NCI-H2196 treated with DMSO at 0.1 percent for 48 hours (cell line): ENCODE data around the gene OR5K3.
"Not testable (repeated sequence)": the region's sequence is repeated elsewhere in the genome, so short reads cannot be mapped to it uniquely, and the experiment has no call there.

Experiments
- DNase-seq: peaks from one replicate; lab custom pipeline; 2025; ENCODE audit not compliant: unreplicated experiment; lab: John Stamatoyannopoulos, UW

OR5K3 gene, protein sequence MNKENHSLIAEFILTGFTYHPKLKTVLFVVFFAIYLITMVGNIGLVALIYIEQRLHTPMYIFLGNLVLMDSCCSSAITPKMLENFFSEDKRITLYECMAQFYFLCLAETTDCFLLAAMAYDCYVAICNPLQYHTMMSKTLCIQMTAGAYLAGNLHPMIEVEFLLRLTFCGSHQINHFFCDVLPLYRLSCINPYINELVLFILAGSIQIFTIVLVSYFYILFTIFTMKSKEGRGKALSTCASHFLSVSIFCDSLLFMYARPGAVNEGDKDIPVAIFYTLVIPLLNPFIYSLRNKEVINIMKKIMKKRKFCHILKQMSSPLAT

DNA sequence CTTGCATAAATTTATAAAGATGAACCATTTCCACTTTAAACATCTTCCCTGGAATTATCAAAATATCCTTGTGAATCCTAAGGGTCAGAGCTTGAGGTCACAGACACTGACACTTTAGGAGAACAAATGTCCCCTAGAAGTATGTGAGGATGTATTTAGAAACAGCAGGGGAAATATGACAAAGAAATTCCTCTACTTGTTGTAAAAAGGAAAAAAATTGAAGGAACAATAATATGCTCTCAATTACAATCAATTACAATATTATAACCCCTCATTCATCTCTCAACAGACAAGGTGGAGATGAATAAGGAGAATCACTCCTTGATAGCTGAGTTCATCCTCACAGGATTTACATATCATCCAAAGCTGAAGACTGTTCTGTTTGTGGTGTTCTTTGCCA is at the start of gene OR5K3:
OR5K3 (plus strand) TSS at position 301 of the 400 bp plus-strand sequence; CDS start at position 301, 0 bp downstream.
- no peak for DNase-seq

DNA sequence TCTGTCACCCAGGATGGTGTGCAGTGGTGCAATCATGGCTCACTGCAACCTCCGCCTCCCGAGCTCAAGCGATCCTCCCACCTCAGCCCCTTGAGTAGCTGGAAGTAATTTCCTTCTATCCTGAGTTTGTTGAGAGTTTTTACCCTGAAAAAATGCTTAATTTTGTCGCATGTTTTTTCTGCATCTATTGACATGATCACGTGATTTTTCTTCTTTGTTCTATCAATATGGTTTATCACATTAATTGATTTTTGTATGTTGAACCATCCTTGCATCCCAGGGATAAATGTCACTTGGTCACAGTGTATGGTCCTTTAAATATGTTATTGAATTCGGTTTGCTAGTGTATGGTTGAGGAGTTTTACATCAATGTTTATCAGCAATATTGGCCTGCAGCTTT is 48.7 kb upstream of the OR5K3 start:
- no peak for DNase-seq

DNA sequence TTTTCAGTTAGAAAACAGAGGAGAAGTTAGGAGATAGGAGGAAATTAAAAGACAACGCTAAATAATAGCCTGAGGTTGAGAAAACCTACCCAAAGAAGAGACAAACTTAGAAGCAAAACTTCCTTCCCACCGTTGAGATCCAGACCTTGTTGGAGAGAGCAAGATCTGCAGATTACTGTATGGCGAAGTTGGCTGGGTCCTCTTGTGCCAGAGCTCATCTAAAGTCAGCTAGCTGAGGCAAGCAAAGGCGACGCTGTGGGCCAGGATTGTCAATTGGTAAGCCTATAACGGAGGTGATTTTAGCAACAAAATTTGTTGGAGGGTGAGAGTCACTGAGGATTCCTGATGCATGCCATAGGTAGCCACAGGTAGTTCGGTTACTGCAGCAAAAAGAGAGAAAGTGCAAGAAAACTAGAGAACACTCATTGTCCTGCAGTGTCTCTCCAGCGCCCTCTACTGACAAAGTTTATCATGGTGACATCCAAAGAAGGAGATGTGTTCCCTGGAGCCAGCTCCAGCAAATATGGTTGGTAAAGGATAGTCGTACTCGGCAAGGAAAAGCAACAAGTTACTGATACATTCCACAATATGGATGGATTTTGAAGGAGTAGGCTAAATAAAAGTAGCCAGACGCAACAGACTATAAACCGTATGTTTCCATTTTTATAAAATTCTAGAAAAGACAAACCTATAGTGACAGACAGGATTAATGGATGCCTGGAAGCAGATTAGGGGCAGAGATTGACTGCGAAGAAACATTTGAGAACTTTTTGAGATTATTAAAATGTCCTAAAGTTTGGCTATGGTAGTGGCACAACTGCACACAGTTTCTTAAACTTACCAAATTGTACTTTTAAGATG is 46.6 kb upstream of the OR5K3 start:
- no peak for DNase-seq

DNA sequence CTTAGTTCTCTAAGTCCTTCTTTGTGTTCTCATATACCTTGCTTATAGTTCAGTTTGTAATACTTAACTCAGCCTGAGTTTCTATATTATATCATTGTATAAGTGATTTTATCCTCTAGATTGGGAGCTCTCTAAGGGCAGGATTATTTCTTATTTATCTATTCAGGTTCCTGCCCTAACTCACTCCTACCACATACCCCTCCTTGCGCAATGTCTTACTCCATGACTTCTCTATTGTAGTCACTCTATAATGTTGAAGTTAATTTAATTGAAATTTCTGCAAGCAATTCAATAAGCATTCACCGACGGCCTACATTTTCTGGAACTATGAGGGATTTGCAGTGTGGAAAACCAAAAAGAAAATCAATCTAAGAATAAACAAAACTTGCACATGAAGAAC is 40.4 kb upstream of the OR5K3 start:
- no peak for DNase-seq

DNA sequence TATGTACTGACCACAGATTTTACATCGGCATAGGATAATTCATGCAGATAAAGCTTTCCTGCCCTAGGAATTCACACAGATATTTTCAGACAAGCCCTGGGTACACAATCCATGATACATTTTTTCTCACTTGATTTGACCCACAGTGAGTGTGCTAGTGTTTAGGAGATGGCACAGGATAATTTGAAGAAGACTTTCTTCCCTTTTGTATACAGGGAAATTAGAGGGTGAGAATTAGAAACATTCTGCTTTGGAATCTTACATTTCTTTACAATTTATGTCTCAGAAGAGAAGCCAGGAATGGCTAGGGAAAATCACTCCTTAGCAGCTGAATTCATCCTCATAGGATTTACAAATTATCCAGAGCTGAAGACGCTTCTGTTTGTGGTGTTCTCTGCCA is 36.9 kb upstream of the OR5K3 start, which contains the start of gene OR5K4:
OR5K4 (plus strand) TSS at position 301 of the 400 bp plus-strand sequence; CDS start at position 301, 0 bp downstream.
- DNase-seq, result no peak

DNA sequence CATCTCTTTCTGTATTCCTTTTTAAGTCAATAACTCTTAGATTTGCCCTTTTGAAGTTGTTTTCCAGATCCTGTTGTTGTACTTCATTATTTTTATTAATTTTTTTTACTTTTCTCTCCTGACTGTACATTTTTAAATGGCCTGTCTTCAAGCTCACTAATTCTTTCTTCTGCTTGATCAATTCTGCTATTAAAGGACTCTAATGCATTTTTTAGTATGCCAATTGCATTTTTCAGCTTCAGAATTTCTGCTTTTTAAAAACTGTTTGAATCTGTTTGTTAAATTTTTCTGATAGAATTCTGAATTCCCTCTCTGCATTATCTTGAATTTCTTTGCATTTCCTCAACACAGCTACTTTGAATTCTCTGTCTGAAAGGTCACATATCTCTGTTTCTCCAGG is 31.2 kb upstream of the OR5K3 start:
- DNase-seq, result no peak

DNA sequence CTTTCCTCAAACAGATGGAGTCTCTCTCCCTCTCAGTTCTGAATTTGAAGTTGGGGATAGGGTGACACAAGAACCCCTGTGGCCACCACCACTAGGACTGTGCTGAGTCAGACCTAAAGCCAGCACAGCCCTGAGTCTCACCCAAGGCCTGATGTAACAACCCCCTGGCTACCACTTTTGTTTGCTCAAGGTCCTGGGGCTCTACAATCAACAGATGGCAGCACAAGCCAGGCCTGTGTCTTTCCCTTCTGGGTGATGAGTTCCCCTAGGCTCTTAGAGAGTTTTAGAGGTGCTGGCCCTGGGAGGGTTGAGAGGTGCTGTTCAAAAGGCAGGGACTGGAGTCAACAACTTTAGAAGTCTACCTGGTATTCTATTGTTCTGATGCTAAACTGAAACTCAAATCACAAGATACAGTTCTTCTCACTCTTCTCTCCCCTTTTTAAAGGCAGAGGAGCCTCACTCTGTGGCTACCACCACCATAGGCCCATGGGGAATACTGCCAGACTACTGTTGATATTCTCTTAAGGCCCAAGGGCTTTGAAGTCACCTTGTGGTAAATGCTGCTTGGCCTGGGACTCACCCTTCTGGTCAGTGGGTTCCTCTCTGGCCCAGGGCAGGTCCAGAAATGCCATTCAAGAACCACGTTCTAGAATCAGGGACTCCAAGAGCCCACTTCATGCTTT is 30.3 kb upstream of the OR5K3 start:
- no peak for DNase-seq

DNA sequence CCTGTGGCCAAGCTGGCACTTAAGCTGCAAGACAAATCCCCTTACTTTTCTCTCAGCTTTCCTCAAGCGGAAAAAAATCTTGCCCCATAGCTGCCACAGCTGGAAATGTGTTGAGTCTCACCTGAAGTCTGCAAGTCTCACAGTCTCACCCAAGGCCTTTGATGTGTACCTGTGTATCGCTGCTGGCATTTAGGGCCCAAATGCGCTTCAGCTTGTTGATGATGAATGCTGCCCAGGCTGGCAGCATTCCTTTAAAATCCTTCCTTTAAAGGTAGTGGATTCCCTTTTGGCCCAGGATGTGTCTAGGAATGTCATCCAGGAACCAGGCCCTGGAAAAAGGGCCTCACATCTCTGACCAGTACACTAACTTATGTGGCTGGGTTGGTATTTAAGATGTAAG is 29.8 kb upstream of the OR5K3 start:
- DNase-seq, result no peak

DNA sequence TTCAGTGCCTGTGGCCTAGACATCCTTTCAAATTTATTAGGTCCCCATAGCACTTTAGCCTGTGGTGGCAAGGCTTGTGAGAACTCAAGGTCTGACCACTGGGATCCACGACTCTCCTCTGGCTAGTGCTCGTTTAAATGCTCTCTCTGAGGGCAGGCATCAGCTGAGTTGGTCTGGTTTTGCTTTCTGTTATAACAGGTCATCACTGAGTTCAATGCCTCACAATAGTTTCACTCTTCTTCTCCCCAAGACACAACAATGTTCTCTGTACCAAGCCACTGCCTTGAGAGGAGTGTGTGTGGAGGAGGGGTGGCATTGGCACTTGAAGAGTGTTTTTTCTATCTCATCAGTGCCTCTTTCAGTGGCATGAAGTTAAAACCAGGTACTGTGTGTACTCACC is 29.2 kb upstream of the OR5K3 start:
- DNase-seq, result no peak

DNA sequence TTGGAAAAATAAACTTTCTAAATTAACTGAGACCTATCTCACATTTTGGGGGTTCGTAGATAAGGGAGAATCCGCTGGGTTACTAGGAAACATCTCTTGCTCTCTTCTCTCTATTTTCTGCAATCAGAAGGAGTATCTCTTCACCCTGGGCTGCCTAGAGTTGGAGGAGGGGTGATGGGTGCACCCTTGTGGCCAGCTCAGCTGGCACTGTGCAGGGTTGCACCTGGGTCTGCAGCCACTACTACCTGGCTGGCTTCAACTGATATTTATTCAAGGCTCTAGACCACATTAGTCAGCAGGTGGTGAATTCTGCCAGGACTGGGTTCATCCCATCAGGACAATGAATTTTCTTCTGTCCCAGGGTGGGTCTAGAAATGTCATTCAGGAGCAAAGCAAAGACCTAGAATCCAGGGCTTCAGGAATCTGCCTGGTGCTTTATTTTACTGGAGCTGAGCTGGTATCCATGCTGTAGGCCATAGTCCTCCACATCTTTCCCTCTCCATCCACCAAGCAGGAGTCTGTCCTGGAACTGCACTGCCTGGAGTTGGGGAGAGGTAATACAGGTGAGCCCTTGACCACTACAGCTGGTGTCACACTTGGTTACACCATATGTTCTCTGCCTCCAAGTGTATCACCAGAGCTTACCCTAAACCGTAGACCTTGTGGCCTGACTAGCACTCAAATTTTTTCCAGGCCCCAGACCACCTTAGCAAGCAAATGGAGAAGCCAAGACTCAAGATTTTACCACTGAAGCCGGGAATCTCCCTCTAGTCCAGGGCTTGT is 22.8 kb upstream of the OR5K3 start:
- DNase-seq, result no peak

DNA sequence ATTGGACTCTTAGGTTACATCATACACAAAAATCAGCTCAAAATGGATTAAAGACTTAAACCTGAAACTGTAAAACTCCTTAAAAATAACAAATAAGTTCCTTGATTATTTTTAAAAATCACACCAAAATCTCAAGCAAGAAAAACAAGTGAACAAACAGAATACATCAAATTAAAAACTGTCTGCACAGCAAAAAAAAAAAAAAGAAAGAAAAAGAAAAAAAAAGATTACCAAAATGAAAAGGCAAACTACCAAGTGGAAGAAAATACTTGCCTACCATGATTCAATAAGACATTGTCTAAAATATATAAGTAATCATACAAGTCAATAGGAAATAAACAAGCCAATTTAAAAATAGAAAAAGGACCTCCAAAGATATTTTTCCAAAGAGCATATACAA is 19.3 kb upstream of the OR5K3 start:
- no peak for DNase-seq

DNA sequence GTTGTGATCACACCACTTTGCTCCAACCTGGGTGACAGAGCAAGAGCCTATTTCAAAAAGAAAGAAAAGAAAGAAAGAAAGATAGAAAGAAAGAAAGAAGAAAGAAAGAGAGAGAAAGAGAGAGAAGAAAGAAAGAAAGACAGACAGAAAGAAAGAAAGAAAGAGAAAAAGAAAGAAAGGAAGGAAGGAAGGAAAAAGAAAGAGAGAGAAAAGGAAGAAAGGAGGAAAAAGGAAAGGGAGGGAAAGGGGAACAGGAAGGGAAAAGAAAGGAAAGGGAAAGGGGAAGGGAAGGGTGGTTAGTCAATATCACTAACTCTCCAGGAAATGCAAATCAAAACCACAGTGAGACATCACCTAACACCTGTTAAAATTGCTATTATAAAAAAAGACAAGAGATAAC is 18.6 kb upstream of the OR5K3 start:
- no peak for DNase-seq

DNA sequence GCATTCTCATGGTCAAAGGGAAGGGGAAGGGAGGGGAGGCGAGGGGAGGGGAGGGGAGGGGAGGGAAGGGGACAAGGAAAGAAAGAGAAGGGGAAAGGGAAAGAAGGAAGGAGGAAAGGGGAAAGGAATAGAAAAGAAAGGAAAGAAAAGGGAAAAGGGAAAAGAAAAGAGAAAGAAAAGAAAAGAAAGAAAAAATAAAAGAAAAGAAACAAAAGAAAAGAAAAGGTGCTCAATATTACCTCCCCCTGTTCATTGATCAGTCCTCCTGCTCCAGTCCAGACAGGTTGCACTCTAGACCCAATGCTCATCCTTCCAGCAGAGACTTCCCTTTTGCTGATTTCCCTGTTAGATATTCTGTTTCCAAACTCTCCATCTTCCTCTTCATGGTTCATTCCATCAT is 18.0 kb upstream of the OR5K3 start:
- no peak for DNase-seq

DNA sequence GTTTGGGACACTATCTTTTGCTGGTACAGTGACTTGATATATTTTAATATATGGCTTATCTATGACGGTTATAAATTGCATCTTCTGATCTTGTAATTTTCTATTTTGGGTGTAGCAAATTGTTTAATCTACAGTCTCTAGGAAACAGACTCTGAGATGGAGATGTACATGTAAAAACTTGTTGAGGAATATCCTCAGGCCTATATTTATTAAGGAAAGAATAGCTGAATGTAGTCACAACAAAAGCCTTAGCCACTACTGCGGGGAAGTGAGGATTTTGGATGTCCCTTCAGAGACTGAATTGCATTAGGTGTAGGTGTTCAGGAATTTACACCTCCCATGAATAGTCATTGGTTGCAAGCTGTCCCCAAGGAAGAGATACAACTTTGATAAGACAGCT is 13.8 kb upstream of the OR5K3 start:
- DNase-seq, result no peak

DNA sequence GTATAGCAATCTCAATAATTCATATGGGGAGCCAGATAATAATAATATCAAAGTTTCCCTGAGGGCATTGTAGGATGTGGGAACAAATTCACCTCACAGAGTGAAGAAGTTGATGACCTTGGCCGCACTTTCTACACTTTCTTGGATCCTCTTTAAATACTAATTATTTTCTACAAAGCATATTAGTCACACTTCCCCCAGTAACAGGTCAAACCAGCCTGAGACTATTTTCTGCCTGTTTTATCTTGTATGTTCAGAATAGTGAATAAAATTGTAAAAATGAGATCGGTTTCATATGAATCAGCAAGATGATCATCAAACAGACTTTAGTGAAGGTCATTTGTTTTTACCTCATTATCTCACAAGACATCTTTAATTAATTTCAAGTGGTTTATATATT is 2.3 kb upstream of the OR5K3 start:
- DNase-seq, result no peak

DNA sequence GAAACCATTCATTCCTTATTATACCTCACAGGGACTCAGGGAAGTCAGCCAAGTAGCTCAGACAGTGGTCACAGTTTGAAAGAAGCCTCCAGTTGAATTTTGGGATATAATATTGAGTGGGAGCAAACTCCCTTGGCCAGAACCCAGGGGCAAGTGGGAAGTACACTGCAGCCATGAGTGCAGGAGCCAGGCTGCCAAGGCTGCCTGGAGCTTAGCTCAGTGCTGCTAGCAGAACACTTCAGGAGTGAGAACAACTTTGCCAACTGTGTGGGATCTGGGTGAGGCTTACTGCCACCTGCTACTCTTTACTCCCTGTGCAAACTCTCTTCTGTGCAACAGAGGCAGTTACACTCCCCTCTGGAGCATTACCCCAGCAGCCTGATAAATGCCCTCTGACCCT is 4.6 kb downstream of the OR5K3 start:
- no peak for DNase-seq

DNA sequence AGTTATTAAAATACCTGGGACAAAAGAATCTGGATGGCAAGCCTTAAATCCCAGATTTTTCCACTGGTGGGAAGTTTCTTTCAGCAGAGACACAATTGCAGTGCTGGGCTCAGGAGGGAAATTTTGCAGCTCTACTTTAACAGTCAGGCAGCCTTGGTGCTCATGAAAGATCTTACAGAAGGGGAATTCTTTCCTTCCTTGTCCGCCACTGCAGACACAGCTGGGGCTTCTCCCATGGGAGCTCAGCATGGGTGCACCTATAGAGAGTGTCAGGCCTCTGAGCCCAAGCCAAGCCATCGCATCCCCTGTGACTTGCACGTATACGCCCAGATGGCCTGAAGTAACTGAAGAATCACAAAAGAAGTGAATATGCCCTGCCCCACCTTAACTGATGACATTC is 6.0 kb downstream of the OR5K3 start:
- not testable (repeated sequence) for DNase-seq

DNA sequence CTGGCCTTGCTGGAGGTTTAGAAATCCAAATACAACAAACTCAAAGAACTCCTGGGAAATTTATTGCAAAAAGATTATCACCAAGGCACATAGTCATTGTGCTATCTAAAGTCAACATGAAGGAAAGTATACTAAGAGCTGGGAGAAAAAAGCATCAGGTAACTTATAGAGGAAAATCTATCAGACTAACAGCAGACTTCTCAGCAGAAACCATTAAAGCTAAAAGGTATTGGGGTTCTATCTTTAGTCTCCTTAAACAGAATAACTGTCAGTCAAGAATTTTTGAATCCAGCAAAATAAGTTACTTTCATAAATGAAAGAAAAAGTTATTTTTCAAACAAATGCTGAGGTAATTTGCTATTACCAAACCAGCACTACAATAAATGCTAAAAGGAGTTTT is 8.0 kb downstream of the OR5K3 start:
- no peak for DNase-seq

DNA sequence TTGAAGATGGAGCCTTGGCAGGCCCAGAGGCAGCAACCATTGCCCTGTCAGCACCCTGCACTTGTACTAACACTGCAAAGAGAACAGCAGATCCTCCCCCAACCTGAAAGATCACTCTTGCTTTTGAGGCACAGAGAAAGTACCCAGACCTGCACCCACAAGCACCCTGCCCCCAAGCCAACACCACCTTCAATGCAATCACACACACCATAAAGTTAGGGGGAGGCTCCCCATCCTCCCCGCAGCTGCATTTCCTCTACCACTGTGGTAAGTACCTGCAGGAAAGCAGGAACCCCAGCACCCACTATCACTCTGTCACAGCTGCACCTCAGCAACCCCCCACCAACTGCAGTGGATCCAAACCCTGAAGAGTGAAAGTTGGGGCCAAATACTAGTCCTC is 12.0 kb downstream of the OR5K3 start:
- no peak for DNase-seq

DNA sequence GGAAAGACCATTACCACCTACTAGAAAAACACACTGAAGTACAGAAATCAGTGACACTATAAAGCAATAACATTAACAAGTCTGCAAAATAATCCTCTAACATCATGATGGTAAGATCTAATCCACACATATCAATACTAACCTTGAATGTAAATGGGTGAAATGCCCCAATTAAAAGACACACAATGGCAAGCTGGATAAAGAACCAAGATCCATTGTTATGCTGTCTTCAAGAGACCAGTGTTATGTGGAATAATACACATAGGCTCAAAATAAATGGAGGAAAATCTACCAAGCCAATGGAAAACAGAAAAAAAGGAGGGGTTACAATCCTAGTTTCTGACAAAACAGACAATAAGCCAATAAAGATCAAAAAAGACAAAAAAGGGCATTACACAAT is 13.5 kb downstream of the OR5K3 start:
- DNase-seq, result no peak

DNA sequence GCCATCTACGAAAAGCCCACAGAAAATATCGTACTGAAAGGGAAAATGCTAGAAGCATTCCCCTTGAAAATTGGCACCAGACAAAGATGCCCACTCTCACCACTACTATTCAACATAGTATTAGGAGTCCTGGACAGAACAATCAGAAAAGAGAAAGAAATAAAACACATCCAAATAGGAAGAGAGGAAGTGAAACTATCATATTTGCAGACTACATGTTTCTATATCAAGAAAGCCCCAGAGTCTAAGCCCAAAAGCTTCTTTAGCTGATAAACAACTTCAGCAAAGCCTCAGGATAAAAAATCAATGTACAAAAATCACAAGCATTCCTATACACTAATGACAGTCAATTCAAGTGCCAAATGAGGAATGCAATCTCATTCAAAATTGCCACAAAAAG is 15.6 kb downstream of the OR5K3 start:
- no peak for DNase-seq
